ENCODE data around the gene PRKX. TPM values are rescaled to one million over a fixed set of nuclear protein-coding genes. Genes with fewer than 3 reads are reported as not detected.
"Not testable (repeated sequence)": the region's sequence is repeated elsewhere in the genome, so short reads cannot be mapped to it uniquely, and the experiment has no call there.

The PRKX gene
- total and polyA plus RNA-seq, 2 donors from 2014 or later, result 7.7 to 116 TPM

DNA sequence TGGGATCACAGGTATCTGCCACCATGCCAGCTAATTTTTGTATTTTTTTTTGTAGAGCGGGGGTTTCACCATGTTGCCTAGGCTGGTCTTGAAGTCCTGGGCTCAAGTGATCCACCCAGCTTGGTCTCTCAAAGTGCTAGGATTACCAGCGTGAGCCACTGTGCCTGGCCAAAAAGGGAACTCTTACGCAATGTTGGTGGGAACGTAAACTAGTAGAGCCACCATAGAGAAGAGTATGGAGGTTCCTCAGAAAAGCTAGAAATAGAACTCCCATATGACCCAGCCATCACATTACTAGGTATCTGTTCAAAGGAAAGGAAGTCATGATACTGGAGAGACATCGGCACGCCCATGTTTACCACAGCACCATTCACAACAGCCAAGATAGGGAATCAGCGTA is 85.9 kb downstream of the PRKX start:
- H3K36me3 ChIP-seq (ENCODE audit: control insufficient read depth in 2 of 3, insufficient read depth in 3 of 3, low read length in 3 of 3), result no peaks in the 10 kb centered on the region
- no peak overlapping the region for H3K4me3 ChIP-seq (ENCODE audit: low read length in 3 of 3)
- no peak overlapping the region for H3K27ac ChIP-seq (ENCODE audit: low read depth in 2 of 2, low read length in 2 of 2)
- TF ChIP-seq CTCF (IDR thresholded peaks at IDR 0.05; ENCODE audit: borderline replicate concordance, extremely low read depth, insufficient read depth), result no peak
- no peaks in the 10 kb centered on the region for H3K4me1 ChIP-seq (ENCODE audit: control insufficient read depth in 2 of 3, insufficient read depth in 2 of 3, low read depth in 1 of 3, low read length in 3 of 3)
- H3K27me3 ChIP-seq (ENCODE audit: control insufficient read depth, insufficient read depth, low read length), result no peaks in the 10 kb centered on the region
- intact Hi-C loops (cut with DNase I), result no loop called here
- DNase-seq, result no peak
- no peaks in the 10 kb centered on the region for H3K9me3 ChIP-seq (ENCODE audit: control insufficient read depth in 2 of 3, insufficient read depth in 1 of 3, low read length in 3 of 3)
- FAIRE-seq, result no peak
- no peak overlapping the region for H3K9ac ChIP-seq (ENCODE audit: low read length in 3 of 3)

DNA sequence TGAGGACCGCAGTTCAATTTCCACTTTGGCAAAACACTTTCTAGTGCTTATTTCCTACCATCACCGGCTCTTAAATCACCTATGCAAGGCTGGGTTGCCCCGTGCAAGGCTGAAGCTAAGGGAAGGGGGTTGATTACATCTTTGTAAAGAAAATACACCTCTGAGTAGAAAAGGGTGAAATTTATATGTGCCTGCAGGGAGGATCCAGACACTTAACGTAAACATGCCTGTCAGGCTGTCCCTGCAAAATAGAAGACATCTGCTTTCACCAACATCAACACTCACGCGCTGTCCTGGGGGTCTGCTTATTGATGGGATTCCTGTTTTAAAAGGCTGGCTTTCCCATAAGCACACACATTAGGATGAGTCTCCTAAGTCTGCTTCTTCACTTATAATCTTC is 92.0 kb downstream of the PRKX start:
- peak in 4 of 5 donors; percentile 46 to 88 (median 69) for DNase-seq
- TF ChIP-seq CTCF (IDR thresholded peaks at IDR 0.05; ENCODE audit: borderline replicate concordance, extremely low read depth, insufficient read depth), result no peak
- Histone ChIP-seq H3K27me3 (ENCODE audit: control insufficient read depth, insufficient read depth, low read length) (no peaks in the 10 kb centered on the region), H3K9me3 (ENCODE audit: control insufficient read depth in 2 of 3, insufficient read depth in 1 of 3, low read length in 3 of 3) (no peaks in the 10 kb centered on the region), H3K9ac (ENCODE audit: low read length in 3 of 3) (no peak overlapping the region), H3K4me1 (ENCODE audit: control insufficient read depth in 2 of 3, insufficient read depth in 2 of 3, low read depth in 1 of 3, low read length in 3 of 3) (no peaks in the 10 kb centered on the region), H3K4me3 (ENCODE audit: low read length in 3 of 3) (no peak overlapping the region), H3K27ac (ENCODE audit: low read depth in 2 of 2, low read length in 2 of 2) (no peak overlapping the region), H3K36me3 (ENCODE audit: control insufficient read depth in 2 of 3, insufficient read depth in 3 of 3, low read length in 3 of 3) (peaks cover 0 to 3% (median 0%) of the 10 kb centered on the region in 3 donors)
- intact Hi-C loops (cut with DNase I), result no loop called here
- no peak for FAIRE-seq

DNA sequence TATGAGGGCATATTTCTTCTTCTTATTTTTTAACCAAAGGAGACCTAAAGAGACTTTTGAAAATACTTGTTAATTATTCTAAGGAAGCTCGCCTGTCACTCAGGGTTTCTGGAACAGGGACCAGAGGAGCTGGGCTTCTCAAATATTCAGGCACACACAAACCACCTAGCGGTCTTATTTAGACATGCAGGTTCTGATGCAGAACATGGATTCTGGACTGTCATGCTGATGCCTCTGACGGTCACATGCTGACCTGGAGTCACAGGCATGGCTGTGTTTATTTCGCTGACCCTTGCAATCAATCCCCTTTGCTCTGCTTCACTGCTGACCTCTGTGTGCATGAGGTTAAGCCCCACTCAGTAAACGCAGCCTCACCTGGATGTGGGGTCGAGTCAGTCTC is 101.7 kb downstream of the PRKX start:
- intact Hi-C loops (cut with DNase I); H3K27ac ChIP-seq (ENCODE audit: low read depth in 2 of 2, low read length in 2 of 2); H3K4me1 ChIP-seq (ENCODE audit: control insufficient read depth in 2 of 3, insufficient read depth in 2 of 3, low read depth in 1 of 3, low read length in 3 of 3); H3K9me3 ChIP-seq (ENCODE audit: control insufficient read depth in 2 of 3, insufficient read depth in 1 of 3, low read length in 3 of 3); H3K27me3 ChIP-seq (ENCODE audit: control insufficient read depth, insufficient read depth, low read length); FAIRE-seq; DNase-seq; H3K4me3 ChIP-seq (ENCODE audit: low read length in 3 of 3); H3K9ac ChIP-seq (ENCODE audit: low read length in 3 of 3); H3K36me3 ChIP-seq (ENCODE audit: control insufficient read depth in 2 of 3, insufficient read depth in 3 of 3, low read length in 3 of 3): not testable (repeated sequence)

DNA sequence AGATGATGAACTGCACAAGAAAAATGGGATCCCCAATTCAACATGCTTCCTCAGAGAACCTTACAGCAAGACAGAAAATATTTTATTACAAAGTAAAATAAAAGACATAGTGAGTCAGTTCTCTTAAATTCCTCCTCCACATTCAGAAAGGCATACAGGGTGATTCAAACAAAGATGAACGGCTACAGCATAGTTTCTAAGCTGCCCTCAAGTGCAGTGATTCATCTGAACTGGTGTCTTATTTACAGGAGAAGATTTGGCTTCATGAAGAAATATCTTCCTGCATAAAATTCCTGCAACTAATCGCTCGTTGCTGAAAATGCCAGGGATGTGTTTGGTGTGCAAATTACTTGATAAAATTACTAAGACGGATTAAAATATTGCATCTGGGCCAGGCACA is 103.6 kb downstream of the PRKX start:
- Histone ChIP-seq H3K27me3 (ENCODE audit: control insufficient read depth, insufficient read depth, low read length) (no peaks in the 10 kb centered on the region), H3K9me3 (ENCODE audit: control insufficient read depth in 2 of 3, insufficient read depth in 1 of 3, low read length in 3 of 3) (no peaks in the 10 kb centered on the region), H3K36me3 (ENCODE audit: control insufficient read depth in 2 of 3, insufficient read depth in 3 of 3, low read length in 3 of 3) (no peaks in the 10 kb centered on the region), H3K4me1 (ENCODE audit: control insufficient read depth in 2 of 3, insufficient read depth in 2 of 3, low read depth in 1 of 3, low read length in 3 of 3) (no peaks in the 10 kb centered on the region), H3K9ac (ENCODE audit: low read length in 3 of 3) (no peak overlapping the region), H3K27ac (ENCODE audit: low read depth in 2 of 2, low read length in 2 of 2) (no peak overlapping the region), H3K4me3 (ENCODE audit: low read length in 3 of 3) (no peak overlapping the region)
- no peak for FAIRE-seq
- DNase-seq, result no peak
- intact Hi-C loops (cut with DNase I), result no loop called here
- TF ChIP-seq CTCF (IDR thresholded peaks at IDR 0.05; ENCODE audit: borderline replicate concordance, extremely low read depth, insufficient read depth), result no peak
